ENCODE data around the gene TMEM184B.

The TMEM184B gene

DNA sequence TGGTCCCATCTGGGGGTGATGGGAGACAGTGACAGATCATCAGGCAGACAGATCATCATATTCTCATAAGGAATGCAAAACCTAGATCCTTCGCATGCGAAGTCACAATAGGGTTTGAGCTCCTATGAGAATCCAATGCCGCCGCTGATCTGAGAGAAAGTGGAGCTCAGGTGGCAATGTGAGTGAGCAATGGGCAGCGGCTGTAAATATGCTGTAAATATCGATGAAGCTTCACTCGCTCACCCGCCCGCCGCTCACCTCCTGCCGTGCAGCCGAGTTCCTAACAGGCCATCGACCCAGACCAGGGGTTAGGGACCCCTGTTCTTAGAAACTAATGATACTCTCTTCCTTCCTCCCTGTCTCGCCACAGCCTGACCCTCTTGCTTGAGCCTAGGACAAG, 81.8 kb downstream of the TMEM184B start:
- no peaks in the 10 kb centered on the region for H3K9me3 ChIP-seq
- no peak overlapping the region for H3K4me3 ChIP-seq
- no peak overlapping the region for H3K27ac ChIP-seq
- H3K27me3 ChIP-seq: no peaks in the 10 kb centered on the region
- no peaks in the 10 kb centered on the region for H3K36me3 ChIP-seq
- H3K4me1 ChIP-seq: peaks cover 0 to 29% (median 0%) of the 10 kb centered on the region in 4 donors
- no peak for DNase-seq
- TF ChIP-seq, protein P1, sequence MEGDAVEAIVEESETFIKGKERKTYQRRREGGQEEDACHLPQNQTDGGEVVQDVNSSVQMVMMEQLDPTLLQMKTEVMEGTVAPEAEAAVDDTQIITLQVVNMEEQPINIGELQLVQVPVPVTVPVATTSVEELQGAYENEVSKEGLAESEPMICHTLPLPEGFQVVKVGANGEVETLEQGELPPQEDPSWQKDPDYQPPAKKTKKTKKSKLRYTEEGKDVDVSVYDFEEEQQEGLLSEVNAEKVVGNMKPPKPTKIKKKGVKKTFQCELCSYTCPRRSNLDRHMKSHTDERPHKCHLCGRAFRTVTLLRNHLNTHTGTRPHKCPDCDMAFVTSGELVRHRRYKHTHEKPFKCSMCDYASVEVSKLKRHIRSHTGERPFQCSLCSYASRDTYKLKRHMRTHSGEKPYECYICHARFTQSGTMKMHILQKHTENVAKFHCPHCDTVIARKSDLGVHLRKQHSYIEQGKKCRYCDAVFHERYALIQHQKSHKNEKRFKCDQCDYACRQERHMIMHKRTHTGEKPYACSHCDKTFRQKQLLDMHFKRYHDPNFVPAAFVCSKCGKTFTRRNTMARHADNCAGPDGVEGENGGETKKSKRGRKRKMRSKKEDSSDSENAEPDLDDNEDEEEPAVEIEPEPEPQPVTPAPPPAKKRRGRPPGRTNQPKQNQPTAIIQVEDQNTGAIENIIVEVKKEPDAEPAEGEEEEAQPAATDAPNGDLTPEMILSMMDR (IDR thresholded peaks at IDR 0.05): no peak
- intact Hi-C loops (cut with DNase I; ENCODE audit: low total_unique reads): loop anchor here (10.0 kb wide), 1 partner anchor 76 kb away; the partner anchor contains the start of gene BAIAP2L2

DNA sequence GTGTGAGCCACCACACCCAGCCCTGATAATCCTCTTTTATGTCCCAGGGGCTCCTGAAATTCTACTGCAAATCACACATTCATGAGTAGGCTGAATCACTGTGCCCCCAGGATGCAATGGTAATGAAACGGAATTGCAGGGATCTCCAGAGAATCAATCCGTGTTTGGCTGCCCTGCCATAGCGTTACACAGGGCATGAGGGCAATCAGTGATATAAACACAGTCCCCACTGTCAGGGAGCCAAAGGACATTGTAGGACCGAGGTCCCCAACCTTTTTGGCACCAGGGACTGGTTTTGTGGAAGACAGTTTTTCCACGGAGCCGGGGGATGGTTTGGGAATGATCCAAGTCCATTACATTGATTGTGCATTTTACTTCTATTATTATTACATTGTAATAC, 82.2 kb downstream of the TMEM184B start:
- H3K4me1 ChIP-seq: peaks cover 0 to 29% (median 0%) of the 10 kb centered on the region in 4 donors
- TF ChIP-seq, protein P1 (IDR thresholded peaks at IDR 0.05): no peak

DNA sequence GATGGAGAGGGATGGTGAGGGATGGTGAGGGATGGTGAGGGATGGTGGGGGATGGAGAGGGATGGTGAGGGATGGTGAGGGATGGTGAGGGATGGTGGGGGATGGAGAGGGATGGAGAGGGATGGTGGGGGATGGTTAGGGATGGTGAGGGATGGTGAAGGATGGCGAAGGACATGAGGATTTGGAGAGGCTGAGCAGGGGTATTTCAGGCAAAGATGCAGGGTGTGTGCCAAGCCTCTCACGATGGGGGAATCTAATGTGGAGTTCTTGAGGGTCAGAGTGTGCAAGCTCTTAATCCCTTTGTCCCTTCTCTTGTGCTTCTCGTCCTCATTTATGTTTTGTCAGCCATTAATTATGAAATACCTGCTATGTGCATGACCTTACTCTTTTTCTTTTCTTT, 83.7 kb downstream of the TMEM184B start:
- Histone ChIP-seq H3K4me3 (no peak overlapping the region), H3K9me3 (no peaks in the 10 kb centered on the region), H3K4me1 (peaks cover 0 to 23% (median 0%) of the 10 kb centered on the region in 4 donors), H3K27ac (no peak overlapping the region), H3K36me3 (no peaks in the 10 kb centered on the region), H3K27me3 (no peaks in the 10 kb centered on the region)
- no peak for DNase-seq
- TF ChIP-seq, protein P1 (IDR thresholded peaks at IDR 0.05): no peak
- intact Hi-C loops (cut with DNase I; ENCODE audit: low total_unique reads): no loop called here

More for the DNA sequence above, 82.2 kb downstream of the TMEM184B start:
- H3K4me3 ChIP-seq: no peak overlapping the region
- no peak for DNase-seq
- no peaks in the 10 kb centered on the region for H3K27me3 ChIP-seq
- no peak overlapping the region for H3K27ac ChIP-seq
- intact Hi-C loops (cut with DNase I; ENCODE audit: low total_unique reads): loop anchor here (10.0 kb wide), 1 partner anchor 76 kb away; the partner anchor contains the start of gene BAIAP2L2
- no peaks in the 10 kb centered on the region for H3K9me3 ChIP-seq
- H3K36me3 ChIP-seq: no peaks in the 10 kb centered on the region

DNA sequence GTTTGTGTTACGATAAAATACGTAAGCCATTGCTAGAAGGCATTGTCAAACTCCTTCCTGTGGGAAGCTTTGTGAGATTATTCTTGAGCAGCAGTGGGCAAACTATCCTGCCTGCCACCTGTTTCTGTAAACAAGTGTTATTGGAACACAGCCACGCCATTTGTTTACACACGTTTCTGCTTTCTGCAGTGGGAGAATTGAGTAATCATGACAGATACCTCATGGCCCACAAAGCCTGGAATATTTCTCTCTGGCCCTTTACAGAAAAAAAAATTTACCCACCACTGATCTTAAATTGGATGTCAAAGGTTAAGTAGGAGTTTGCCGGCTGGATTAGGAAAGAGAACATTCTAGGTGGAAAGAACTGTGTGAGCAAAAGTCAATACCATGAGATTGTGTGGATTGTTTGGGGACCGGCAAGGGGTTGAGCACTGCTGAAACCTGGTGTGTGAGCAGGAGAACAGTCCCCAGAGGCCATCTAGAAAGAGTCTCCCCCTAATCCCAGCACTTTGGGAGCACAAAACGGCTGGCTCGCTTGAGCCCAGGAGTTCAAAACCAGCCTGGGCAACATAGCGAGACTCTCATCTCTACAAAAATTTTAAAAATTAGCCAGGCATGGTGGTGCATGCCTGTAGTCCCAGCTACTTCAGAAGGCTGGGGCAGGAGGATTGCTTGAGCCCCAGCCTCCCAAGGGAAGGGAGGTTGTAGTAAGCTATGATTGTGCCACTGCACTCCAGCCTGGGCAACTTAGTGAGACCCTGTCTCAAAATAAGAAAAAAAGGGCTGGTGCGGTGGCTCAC, 85.2 kb downstream of the TMEM184B start:
- H3K4me1 ChIP-seq: peaks cover 0 to 11% (median 0%) of the 10 kb centered on the region in 4 donors
- no peak for DNase-seq
- H3K27me3 ChIP-seq: no peaks in the 10 kb centered on the region
- no peak overlapping the region for H3K27ac ChIP-seq
- no peaks in the 10 kb centered on the region for H3K9me3 ChIP-seq
- TF ChIP-seq, protein P1 (IDR thresholded peaks at IDR 0.05): no peak
- no peaks in the 10 kb centered on the region for H3K36me3 ChIP-seq
- intact Hi-C loops (cut with DNase I; ENCODE audit: low total_unique reads): no loop called here
- no peak overlapping the region for H3K4me3 ChIP-seq

DNA sequence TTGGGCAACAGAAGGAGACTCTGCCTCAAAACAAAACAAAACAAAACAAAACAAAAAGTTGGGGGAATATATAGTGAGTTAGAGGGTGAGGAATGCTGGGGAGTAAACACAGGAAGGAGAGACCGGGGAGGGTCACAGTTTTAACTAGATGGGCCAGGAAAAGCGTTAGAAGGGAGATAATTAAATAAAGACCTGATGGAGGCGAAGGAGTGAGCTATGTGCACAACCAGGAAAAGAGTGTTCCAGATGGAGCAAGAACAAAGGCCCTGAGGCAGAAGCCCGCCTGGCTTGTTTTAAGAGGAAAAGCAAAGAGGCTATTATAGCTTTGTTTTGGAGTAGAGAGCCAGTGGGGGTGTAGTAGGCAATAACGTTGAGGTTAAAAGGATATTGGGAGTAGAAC, 86.4 kb downstream of the TMEM184B start:
- Histone ChIP-seq H3K27me3 (no peaks in the 10 kb centered on the region), H3K36me3 (no peaks in the 10 kb centered on the region), H3K9me3 (no peaks in the 10 kb centered on the region), H3K4me1 (peaks cover 0 to 2% (median 0%) of the 10 kb centered on the region in 4 donors), H3K27ac (no peak overlapping the region), H3K4me3 (no peak overlapping the region)
- intact Hi-C loops (cut with DNase I; ENCODE audit: low total_unique reads): no loop called here
- TF ChIP-seq, protein P1 (IDR thresholded peaks at IDR 0.05): no peak
- no peak for DNase-seq

Data from tibial artery (tissue), 4 donors.